ENCODE measurements around the gene CCNT2.
A peak's percentile ranks its signal among the peaks of the same experiment; 100 is the strongest.
"Not testable (repeated sequence)": the region's sequence is repeated elsewhere in the genome, so short reads cannot be mapped to it uniquely, and the experiment has no call there.

Gene CCNT2

DNA sequence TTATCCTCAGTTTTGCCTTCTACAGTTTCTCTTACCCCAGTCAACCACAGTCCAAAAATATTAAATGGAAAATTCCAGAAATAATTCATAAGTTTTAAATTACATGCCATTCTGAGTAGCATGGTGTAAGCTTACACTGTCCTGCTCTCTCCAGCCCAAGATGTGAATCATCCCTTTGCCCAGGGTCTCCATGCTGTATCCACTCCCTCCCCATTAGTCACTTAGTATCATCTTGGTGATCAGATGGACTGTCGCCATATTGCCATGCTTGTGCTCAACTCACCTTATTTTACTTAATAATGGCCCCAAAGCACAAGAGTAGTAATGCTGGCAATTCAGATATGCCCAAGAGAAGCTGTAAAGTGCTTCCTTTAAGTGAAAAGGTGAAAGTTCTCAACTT is 18.5 kb upstream of the CCNT2 start:
- DNase-seq (ENCODE audit: insufficient read length): no peak
- FAIRE-seq: no peak
- TF ChIP-seq POLR2AphosphoS5 (IDR thresholded peaks at IDR 0.05; ENCODE audit: low read depth, low read length) (no peak), POLR2A (IDR thresholded peaks at IDR 0.05; ENCODE audit: low read depth, low read length) (no peak), TAF1 (IDR thresholded peaks at IDR 0.05; ENCODE audit: borderline replicate concordance, low read depth, low read length) (no peak)

DNA sequence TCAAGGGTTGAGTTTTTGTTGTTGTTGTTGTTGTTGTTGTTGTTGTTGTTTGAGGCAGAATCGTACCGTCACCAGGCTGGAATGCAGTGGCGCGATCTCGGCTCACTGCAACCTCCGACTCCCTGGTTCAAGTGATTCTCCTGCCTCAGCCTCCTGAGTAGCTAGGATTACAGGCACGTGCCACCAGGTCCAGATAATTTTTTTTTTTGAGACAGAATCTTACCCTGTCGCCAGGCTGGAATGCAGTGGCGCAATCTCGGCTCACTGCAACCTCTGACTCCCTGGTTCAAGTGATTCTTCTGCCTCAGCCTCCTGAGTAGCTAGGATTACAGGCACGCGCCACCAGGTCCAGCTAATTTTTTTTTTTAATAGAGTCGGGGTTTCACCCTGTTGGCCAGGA is 14.9 kb upstream of the CCNT2 start:
- not testable (repeated sequence) for DNase-seq (ENCODE audit: insufficient read length); FAIRE-seq

DNA sequence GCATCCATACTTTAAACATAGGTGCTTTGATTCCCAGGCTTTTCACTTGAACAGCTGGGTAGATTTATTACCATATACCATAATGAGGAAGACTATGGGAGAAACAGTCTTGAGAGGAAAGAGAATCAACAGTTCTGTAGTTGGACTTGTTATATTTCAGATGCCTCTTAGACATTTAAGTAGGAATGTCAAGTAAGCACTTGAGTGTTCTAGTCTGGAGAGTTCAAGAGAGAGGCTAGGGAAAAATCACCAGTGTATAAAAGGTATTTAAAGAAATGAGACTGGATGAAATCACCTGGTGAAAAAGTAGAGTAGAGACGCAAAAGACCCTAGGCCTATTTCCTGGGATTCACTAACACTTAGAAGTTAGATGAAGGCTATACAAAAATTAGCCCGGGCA is 13.5 kb upstream of the CCNT2 start:
- DNase-seq (ENCODE audit: insufficient read length) (no peak), FAIRE-seq (no peak)
- TF ChIP-seq POLR2A (IDR thresholded peaks at IDR 0.05; ENCODE audit: low read depth, low read length): no peak
- TF ChIP-seq POLR2AphosphoS5 (IDR thresholded peaks at IDR 0.05; ENCODE audit: low read depth, low read length): no peak
- no peak for TF ChIP-seq TAF1 (IDR thresholded peaks at IDR 0.05; ENCODE audit: borderline replicate concordance, low read depth, low read length)

DNA sequence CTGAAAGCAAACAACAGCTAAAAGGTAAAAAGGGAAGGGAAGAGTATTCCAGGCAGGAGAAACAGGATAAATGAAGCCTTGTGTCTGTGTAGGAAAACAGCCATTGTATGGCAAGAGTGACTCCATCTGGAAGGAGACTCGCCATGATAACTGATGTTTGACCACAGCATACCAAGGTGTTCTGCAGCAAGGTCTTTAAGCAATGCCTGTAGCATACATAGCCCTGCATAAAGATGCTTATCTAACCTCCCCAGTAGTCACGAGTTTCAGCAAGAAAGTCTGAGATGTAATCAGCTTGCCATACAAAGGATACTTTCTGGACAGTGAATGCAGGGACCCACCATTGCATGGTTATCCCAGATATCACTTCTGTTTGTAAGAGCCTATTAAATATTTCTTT is 11.9 kb upstream of the CCNT2 start:
- TF ChIP-seq POLR2A (IDR thresholded peaks at IDR 0.05; ENCODE audit: low read depth, low read length) (no peak), POLR2AphosphoS5 (IDR thresholded peaks at IDR 0.05; ENCODE audit: low read depth, low read length) (no peak), TAF1 (IDR thresholded peaks at IDR 0.05; ENCODE audit: borderline replicate concordance, low read depth, low read length) (no peak)

DNA sequence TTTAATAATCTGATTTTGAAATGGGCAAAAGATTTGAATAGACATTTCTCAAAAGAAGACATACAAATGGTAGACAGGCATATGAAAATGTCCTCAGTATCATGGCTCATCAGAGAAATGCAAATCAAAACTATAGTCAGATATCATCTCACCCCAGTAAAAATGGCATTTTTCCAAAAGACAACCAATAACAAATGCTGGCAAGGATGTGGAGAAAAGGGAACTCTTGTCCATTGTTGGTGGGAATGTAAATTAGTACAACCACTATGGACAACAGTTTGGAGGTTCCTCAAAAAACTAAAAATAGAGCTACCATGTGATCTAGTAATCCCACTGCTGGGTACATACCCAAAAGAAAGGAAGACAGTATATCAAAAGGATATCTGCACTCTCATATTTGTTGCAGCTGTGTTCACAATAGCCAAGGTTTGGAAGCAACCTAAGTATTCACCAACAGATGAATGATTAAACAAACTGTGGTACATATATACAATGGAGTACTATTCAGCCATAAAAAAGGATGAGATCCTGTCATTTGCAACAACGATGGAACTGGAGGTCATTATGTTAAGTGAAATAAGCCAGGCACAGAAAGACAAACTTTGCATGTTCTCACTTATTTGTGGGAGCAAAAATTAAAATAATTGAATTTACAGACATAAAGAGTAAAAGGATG is 11.0 kb upstream of the CCNT2 start:
- not testable (repeated sequence) for FAIRE-seq; DNase-seq (ENCODE audit: insufficient read length)

More for the DNA sequence above, 11.9 kb upstream of the CCNT2 start:
- no peak for FAIRE-seq
- DNase-seq (ENCODE audit: insufficient read length): no peak

DNA sequence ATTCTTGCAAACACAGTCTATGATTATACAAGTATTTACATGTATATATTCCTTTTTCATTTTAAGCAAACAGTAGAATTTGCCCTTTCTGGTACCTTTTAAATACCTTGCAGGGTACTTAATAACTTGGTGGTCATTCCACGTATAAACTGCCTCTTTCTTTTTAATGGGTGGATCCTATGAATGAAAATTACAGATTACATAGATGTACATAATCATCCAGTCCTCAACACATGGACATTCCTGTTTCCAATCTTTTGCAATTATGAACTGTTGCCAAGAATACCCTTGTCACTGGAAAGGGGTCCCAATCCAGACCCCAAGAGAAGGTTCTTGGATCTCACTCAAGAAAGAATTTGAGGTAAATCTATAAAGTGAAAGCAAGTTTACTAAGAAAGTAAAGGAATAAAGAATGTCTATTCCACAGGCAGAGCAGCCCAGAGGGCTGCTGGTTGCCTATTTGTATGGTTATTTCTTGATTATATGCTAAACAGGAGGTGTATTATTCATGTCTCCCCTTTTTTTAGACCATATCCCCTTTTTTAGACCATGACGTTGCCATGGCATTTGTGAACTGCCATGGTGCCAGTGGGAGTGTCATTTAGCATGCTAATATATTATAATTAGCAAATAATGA is 7.7 kb upstream of the CCNT2 start:
- FAIRE-seq (no peak), DNase-seq (ENCODE audit: insufficient read length) (no peak)
- TF ChIP-seq POLR2A (IDR thresholded peaks at IDR 0.05; ENCODE audit: low read depth, low read length): no peak
- no peak for TF ChIP-seq POLR2AphosphoS5 (IDR thresholded peaks at IDR 0.05; ENCODE audit: low read depth, low read length)
- TF ChIP-seq TAF1 (IDR thresholded peaks at IDR 0.05; ENCODE audit: borderline replicate concordance, low read depth, low read length): no peak

- DNase-seq (ENCODE audit: insufficient read length) (no peak), FAIRE-seq (no peak)
- TF ChIP-seq POLR2AphosphoS5 (IDR thresholded peaks at IDR 0.05; ENCODE audit: low read depth, low read length) (no peak), POLR2A (IDR thresholded peaks at IDR 0.05; ENCODE audit: low read depth, low read length) (no peak), TAF1 (IDR thresholded peaks at IDR 0.05; ENCODE audit: borderline replicate concordance, low read depth, low read length) (no peak)
Measured at GRCh38 chr2:134911400-134911785, 7.2 kb upstream of the CCNT2 start.

DNA sequence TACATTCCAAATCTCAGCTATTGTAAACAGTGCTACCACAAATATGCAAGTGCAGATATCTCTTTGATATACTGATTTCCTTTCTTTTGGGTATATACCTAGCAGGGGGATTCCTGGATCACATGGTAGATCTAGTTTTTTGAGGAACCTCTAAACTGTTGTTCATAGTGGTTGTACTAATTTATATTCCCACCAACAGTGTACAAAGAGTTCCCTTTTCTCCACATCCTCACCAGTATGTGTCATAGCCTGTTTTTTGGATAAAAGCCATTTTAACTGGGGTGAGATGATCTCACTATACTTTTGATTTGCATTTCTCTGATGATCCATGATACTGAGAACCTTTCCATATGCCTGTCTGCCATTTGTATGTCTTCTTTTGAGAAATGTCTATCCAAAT is 6.3 kb upstream of the CCNT2 start:
- FAIRE-seq: no peak
- no peak for DNase-seq (ENCODE audit: insufficient read length)
- no peak for TF ChIP-seq TAF1 (IDR thresholded peaks at IDR 0.05; ENCODE audit: borderline replicate concordance, low read depth, low read length)
- no peak for TF ChIP-seq POLR2AphosphoS5 (IDR thresholded peaks at IDR 0.05; ENCODE audit: low read depth, low read length)
- no peak for TF ChIP-seq POLR2A (IDR thresholded peaks at IDR 0.05; ENCODE audit: low read depth, low read length)

DNA sequence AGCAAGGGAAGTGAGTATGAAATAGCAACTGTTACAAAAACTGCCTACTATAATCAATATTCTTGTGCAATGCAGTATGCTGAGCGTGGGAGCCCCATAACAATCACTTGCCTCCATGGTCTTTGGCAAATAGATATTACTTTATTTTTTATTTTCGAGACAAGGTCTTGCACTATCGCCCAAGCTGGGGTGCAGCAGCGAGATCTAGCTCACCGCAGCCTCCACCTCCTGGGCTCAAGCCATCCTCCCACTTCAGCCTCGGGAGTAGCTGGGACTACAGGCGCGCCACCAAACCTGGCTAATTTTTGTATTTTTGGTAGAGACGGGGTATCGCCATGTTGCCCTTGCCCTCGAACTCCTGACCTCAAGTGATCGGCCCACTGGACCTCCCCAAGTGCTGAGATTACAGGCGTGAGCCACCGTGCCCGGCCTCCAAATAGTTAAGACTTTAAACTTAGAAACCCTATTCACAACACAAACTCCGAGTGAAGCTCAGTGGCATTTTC is 1.2 kb upstream of the CCNT2 start:
- TF ChIP-seq POLR2A (IDR thresholded peaks at IDR 0.05; ENCODE audit: low read depth, low read length) (no peak), TAF1 (IDR thresholded peaks at IDR 0.05; ENCODE audit: borderline replicate concordance, low read depth, low read length) (no peak), POLR2AphosphoS5 (IDR thresholded peaks at IDR 0.05; ENCODE audit: low read depth, low read length) (no peak)
- no peak for FAIRE-seq
- DNase-seq (ENCODE audit: insufficient read length): no peak

- DNase-seq (ENCODE audit: insufficient read length) (no peak), FAIRE-seq (no peak)
Measured at GRCh38 chr2:134917888-134918525, 615 bp upstream of the CCNT2 start.

GRCh38 chr2:134919341-134920210 is 954 bp downstream of the CCNT2 start:
- TF ChIP-seq TAF1 (IDR thresholded peaks at IDR 0.05; ENCODE audit: borderline replicate concordance, low read depth, low read length): peak; percentile 64; the same call in 1 of the 2 replicates
- TF ChIP-seq POLR2AphosphoS5 (IDR thresholded peaks at IDR 0.05; ENCODE audit: low read depth, low read length): peak; percentile 68
- TF ChIP-seq POLR2A (IDR thresholded peaks at IDR 0.05; ENCODE audit: low read depth, low read length): peak; percentile 56
- FAIRE-seq: peak; percentile 76
- peak; percentile 6 for DNase-seq (ENCODE audit: insufficient read length)

More at GRCh38 chr2:134917888-134918525, 615 bp upstream of the CCNT2 start:
- peak; percentile 91 for TF ChIP-seq POLR2AphosphoS5 (IDR thresholded peaks at IDR 0.05; ENCODE audit: low read depth, low read length)
- TF ChIP-seq POLR2A (IDR thresholded peaks at IDR 0.05; ENCODE audit: low read depth, low read length): peak; percentile 82
- TF ChIP-seq TAF1 (IDR thresholded peaks at IDR 0.05; ENCODE audit: borderline replicate concordance, low read depth, low read length): peak; percentile 73; the same call in 1 of the 2 replicates

All from GM12892 (cell line).